NCI-H2227 treated with DMSO at 0.1 percent for 48 hours (cell line): Measurements from ENCODE around the gene FERMT3.

ENCODE experiments used
- DNase-seq: peaks from one replicate; lab custom pipeline; 2025; lab: John Stamatoyannopoulos, UW

The FERMT3 gene

DNA sequence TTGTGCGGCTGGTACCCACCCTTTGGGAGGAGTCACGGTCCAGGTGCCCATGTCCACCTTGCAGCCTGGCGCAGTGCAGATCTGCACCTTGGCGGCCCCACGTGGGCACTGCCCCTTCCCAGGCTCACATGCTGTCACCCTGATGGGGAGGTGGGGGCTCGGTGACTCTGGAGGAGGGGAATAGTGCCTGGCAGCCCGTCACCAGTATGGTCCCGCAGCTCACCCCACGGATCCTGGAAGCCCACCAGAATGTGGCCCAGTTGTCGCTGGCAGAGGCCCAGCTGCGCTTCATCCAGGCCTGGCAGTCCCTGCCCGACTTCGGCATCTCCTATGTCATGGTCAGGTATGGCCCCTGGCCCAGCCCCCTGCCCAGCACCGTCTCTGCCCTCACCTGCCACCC lies 14.3 kb downstream of the FERMT3 start:
- no peak for DNase-seq

DNA sequence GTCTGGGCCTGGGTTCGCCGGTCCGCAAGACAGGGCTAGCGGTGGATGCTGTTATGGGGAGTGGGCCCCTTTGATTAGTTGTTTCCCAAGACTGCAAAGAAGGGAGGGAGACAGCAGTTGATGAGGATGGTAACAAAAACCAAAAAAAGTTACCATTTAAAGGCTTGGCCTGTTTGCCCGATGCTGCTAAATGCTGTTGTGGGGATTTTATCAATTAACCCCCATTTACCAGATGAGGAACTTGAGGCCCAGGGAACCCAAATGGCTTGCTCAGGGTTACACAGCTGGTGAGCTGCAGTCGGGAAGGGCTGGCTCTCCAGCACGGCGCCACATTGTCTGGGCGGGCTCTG lies 16.1 kb downstream of the FERMT3 start:
- no peak for DNase-seq

DNA sequence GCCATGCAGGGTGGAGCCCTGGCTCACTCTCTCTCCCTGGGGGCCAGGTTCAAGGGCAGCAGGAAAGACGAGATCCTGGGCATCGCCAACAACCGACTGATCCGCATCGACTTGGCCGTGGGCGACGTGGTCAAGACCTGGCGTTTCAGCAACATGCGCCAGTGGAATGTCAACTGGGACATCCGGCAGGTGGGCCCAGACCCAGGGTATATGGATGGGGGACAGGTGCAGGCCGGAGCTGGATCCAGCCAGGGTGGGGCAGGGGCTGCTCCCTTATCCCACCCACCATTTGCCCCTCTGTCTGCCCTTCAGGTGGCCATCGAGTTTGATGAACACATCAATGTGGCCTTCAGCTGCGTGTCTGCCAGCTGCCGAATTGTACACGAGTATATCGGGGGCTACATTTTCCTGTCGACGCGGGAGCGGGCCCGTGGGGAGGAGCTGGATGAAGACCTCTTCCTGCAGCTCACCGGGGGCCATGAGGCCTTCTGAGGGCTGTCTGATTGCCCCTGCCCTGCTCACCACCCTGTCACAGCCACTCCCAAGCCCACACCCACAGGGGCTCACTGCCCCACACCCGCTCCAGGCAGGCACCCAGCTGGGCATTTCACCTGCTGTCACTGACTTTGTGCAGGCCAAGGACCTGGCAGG lies 16.6 kb downstream of the FERMT3 start:
- DNase-seq = no peak

DNA sequence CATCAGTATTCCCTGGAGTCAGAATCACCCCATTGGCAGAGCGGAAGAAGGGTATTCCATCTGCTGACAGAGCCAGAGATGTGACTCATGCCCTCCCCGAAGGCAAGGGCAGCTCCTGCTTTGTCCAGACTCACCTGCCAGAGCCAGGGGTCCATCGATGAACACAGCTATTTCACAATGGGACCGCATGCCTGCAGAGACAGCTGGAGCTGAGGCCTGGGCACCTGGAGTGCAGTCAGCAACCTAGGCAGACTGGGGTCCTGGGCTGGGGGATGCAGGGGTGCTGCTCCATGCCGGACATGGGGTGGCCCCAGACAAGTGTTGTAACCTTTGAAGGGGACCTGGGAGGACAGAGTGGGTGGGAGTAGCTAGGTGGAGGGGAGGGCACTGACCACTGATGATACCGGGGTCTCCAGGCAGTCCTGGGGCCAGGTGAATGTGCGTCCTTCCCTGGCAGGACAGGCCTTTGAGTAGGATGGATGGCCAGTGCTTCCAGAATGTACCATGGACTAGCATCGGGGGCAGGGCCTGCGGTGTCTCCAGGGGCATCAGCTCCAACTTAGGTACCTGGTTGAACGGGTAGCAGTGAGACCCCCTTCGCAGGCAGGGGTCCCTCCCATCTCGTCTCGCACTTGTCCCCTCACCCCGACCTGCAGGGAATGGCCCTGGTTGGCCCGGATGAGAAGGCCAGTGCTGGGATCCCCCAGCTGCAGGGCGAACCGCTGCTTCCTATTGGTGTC lies 17.8 kb downstream of the FERMT3 start:
- DNase-seq = no peak

DNA sequence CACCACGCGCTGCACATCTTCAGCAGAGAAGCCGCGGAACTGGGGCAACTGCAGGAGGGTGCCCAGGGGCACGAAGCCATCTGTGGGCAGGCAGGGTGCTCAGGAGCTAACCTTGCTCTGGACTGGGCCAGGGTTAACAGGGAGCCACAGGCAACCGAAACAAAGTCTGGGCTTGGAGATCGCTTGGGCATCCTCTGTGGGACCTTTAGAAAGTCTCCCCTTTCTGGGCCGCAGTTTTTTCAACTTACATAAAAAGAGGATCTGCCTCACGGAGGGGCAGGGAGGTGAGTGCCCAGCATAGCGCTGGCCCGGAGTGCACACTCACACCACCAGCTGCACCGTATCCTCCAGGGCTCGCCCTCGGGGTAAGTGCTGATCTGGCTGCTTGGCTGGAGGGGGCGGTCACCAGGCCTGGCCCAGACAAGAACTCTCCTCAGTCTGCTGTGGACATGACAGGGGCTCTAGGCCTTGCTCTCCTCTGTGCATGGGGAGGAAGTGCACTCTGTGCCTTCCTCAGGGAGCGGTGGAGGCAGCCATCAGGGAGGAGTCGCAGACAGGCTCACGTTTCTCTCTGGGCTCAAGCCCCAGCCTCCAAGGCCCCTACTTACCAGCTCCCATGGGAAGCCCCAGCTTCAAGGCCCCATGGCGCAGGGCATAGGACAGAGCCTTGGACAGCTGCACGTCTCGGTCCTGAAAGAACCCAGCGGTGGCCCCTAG lies 18.5 kb downstream of the FERMT3 start:
- DNase-seq = no peak

DNA sequence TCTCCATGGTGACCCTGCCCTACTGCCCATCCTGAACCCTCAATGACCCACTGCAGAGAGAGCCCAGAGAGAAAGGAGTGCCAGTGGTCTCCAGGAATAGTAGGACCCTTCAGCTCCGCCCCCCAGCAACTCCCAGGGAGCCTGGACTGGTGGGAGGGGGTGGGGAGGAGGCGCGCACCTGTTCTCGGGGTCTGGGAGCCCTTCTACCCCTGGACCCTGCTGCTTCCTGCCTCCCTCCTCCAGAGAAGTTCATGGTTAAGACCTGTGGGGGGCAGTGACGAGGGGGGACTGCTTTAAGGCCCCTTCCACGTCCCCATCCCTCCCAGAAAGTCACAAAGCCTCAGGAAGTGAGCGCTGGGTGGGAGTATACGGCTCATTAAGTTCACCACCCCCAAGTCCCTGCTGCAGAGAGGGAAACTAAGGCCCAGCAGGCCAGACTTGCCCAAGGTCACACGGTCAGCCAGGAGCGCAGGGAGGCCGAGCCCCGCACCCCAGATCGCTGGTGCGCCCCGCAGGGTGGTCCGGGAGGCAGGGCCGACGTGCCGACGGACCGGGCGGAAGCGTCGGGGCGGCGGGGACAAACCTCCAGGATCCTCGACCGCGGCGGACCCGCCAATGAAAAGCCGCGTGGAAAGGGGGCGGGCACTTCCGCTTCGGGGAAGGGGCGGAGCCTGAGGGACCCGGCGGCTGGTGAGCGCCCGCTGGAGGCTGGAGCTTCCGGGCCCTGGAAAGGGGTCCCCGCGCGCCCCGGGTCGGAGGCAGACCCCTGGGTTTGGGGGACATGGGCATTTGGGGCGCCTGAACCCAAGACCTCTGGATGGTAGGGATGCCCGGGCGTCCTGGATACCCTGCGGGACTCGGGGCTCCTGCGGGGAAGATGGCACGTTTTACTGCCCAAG lies 19.3 kb downstream of the FERMT3 start, which contains the start of the genes NUDT22 and TRPT1:
TSS of gene NUDT22 (plus strand) at position 667 of the 899 bp plus-strand sequence. CDS start 379 bp downstream, outside the sequence.
TSS of gene TRPT1 (minus strand) at position 579 of the 899 bp plus-strand sequence. CDS start at position 253, 326 bp downstream.
- DNase-seq = peak; percentile 77

DNA sequence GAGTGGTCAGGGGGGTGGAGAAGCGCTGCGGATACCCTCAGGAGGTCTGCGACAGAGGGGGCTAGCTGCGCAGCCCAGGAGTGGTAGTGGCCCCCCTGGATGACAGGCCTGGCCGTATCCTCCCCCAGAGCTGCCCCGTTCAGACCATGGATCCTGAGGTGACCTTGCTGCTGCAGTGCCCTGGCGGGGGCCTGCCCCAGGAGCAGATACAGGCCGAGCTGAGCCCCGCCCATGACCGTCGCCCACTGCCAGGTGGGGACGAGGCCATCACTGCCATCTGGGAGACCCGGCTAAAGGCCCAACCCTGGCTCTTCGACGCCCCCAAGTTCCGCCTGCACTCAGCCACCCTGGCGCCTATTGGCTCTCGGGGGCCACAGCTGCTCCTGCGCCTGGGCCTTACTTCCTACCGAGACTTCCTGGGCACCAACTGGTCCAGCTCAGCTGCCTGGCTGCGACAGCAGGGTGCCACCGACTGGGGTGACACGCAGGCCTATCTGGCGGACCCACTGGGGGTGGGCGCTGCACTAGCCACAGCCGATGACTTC lies 20.1 kb downstream of the FERMT3 start:
- DNase-seq = no peak

DNA sequence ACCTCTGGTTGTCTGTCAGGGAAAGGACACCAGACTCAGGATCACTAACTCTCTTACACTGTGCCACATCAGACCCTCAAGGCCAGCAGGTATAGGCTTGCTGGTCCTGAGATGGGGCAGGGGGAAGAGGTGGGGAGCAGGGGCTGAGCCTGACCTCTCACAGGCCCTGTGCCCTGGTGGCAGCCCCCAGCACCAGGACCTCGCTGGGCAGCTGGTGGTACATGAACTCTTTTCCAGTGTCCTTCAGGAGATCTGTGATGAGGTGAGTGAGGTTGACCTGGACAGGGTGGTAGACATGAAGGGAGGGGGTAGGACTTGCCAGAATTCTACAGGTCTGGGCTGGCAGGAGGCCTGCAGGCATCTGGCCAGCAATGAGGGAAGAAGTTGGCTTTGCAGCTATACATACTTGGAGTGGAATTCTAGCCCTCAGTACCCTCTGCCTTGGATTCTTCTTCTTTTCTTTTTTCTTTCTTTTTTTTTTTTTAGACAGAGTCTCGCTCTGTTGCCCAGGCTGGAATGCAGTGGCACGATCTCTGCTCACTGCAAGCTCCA lies 21.0 kb downstream of the FERMT3 start:
- no peak for DNase-seq

DNA sequence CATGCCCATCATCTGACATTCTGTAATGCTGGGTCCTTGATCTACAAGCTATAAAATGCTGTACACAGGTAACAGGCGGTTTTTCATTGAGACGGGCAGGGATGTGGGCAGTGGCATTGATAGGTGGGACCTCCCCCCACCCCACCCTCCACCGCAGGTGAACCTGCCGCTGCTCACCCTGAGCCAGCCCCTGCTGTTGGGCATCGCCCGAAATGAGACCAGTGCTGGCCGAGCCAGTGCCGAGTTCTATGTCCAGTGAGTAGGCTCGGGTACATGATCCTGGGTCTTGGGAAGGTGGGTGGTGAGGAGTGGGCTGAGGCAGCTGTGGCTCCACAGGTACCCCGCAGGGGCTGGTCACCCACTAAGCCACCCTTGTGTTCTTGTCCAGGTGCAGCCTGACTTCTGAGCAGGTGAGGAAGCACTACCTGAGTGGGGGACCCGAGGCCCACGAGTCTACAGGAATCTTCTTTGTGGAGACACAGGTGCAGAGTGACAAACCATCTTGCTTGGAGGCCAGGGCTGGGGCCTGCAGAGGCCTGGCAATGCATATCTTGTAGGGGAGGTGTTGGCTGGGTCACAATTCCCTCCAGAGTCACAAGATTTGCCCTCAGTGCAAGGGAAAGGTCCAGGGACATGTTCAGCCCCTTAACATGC lies 22.7 kb downstream of the FERMT3 start:
- DNase-seq = no peak

DNA sequence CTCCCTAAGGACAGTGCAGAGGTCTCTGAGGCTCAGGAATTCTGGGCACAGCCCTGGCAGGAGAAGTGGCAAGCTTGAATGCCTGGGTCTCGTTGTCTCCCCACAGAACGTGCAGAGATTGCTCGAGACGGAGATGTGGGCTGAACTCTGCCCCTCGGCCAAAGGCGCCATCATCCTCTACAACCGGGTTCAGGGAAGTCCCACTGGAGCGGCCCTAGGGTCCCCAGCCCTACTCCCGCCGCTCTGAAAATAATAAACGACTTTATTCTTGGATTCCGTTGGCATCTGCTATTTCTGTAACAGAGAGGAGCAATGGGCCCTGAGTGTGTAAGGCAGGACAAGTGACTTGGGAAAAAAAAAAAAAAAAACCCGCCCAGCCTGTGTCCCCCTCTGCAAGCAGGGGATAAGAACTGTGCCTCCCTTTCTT lies 23.2 kb downstream of the FERMT3 start:
- DNase-seq = no peak

DNA sequence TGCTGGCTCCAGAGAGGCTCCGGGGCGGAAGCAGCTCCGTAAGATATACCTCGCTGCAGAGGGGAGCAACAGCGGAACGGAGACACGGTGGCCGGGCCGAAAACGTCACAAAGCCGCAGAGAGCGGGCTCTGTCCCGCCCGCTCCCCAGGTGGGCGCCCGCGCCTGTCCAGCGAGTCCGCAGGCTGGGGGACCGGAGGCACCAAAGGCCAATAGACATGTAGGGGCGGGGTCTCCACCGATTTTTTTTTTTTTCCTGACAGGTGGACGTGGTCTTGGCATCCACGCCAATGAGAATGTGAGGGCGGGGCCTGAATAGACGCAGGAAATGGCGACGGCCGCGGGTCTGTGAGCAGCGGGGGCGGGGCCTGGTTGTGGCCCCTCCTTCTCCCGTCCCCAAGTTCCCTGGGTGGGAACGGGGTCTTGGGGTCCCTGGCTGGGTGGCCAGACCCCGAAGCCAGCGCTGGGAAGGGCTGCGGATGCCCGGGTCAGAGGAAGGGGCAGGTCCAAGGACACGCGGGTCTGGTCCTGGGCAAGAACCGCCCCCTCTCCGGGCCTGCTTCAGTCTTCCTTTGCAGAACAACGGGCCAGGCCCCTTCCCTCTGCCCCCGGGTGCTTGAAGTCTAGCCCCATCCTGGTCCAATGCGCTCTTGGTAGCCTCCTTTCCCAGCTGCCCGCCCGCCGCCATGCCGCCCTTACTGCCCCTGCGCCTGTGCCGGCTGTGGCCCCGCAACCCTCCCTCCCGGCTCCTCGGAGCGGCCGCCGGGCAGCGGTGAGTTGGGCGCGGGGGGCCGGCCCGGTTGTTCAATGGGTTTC lies 23.9 kb downstream of the FERMT3 start, which contains the start of gene DNAJC4:
TSS of gene DNAJC4 (plus strand) at position 378 of the 814 bp plus-strand sequence. CDS start at position 685, 307 bp downstream.
- peak; percentile 87 for DNase-seq

DNA sequence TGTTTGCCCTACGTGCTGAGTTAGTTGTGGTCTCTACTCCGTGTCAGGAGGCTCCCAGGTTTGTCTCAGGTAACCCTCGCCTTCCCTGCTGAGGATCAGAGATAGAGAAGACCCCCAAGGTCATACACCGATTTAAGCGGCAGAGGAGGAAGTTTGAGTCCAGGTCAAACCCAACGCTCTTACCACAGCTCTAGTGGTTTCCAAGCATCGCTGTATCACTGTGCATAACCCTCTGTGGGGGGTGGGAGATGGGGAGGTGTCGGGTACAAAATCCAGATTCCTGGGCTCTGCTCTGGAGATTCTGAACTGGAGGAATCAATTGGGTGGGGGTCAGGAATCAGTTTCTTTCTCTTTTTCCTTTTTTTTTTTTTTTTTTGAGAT lies 24.5 kb downstream of the FERMT3 start:
- no peak for DNase-seq

DNA sequence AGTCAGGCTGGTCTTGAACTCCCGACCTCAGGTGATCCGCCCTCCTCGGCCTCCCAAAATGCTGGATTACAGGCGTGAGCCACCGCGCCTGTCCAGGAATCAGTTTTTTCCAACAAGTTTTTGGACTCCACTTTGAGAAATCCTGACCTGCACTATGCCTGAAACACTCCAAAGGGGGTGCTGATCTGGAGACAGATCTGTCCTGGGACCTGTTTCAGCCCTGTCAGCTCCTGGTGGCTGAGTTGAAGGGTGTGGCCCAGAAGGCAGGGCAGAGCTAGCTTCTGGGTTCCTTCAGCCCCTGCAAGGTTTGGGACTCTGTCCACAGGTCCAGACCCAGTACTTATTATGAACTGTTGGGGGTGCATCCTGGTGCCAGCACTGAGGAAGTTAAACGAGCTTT lies 25.0 kb downstream of the FERMT3 start:
- DNase-seq = no peak

DNA sequence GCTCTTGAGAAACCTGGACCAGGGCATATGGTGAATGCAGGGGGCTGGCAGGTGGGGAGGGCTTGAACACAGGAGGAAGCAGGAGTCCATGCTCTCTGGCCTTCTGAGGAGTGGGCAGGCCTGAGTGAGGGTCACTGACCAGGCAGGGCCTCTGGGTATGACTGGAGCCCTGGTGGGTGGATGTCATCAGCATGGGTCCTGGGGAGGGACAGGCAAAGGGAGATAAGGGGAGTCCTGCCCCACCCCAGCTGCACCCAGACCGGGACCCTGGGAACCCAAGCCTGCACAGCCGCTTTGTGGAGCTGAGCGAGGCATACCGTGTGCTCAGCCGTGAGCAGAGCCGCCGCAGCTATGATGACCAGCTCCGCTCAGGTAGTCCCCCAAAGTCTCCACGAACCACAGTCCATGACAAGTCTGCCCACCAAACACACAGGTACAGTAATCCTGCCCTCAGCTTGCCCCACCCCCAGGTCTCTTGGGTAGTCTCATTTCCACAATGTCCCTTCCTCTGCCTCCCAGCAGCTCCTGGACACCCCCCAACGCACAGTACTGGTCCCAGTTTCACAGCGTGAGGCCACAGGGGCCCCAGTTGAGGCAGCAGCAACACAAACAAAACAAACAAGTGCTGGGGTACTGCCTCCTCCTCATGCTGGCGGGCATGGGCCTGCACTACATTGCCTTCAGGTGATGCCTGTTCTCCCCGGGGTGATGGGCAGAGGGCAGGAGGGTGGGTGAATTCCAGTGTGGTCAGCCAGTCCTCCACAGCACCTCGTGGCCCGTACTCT lies 25.9 kb downstream of the FERMT3 start:
- DNase-seq = no peak

DNA sequence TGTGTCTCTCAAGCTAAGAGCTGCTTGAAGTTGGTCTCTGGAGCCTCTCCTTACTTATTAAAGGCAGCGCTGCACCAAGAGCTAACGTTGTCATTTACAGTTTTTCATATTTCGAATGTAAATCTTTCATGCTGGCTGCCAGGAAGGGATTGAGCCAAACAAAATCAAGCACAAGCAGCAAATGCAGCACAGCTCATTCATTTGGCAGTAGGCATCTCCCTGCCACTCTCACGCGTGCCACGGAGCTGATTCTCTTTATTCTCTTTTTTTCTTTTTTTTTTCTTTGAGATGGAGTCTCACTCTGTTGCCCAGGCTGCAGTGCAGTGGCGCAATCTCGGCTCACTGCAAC lies 26.4 kb downstream of the FERMT3 start:
- DNase-seq = no peak

DNA sequence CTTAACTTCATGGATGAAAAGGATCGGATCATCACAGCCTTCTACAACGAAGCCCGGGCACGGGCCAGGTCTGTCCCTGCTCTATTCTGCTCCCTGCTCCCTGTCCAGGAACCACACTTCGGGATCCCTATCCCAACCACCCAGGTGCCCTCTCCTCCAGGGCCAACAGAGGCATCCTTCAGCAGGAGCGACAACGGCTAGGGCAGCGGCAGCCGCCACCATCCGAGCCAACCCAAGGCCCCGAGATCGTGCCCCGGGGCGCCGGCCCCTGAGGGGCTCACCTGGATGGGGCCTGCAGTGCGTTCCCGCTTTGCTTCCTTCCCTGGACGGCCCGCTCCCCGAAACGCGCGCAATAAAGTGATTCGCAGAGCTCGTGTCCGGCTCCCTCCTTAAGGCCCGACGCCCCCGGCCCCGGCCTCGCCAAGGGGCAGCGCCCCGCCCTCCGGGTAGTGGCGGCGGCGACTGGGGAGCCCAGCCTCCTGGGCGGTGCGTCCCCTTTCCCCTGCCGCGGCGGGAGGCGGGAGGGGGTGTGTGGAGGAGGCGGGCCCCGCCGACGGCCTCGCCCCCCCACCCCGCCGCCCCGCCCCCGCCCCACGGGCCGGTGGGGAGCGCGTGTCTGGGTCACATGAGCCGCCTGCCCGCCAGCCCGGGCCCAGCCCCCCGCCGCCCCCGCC lies 27.5 kb downstream of the FERMT3 start, which contains the start of gene VEGFB:
TSS of gene VEGFB (plus strand) at position 672 of the 674 bp plus-strand sequence. CDS start 250 bp downstream, outside the sequence.
- DNase-seq = peak; percentile 43

DNA sequence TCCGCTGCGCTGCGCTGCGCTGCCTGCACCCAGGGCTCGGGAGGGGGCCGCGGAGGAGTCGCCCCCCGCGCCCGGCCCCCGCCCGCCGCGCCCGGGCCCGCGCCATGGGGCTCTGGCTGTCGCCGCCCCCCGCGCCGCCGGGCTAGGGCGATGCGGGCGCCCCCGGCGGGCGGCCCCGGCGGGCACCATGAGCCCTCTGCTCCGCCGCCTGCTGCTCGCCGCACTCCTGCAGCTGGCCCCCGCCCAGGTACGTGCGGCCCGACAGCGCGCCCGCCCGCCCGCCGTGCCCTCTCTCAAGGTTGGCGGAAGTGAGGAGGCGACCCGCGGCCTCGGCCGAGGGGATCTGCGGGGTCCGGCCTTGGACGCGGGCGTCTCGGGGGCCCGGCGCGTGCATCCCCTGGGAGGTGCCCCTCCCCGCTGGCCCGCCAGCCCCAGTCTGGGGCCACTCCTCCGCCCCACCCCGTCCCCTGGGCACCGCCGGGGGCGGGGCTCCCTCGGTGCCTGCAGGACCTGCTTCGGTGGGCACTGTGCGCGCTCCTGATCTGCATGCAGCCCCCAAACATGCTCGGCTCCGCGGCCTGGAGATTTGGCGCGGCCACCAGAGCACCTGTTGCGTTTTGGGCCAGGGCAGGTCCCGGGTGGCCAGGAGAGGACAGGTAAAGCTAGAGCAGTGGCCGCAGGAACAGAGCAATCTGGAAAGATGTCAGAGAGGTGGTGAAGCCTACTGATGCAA lies 28.3 kb downstream of the FERMT3 start:
- peak; percentile 27 for DNase-seq
